ENCODE results near the gene CCDC180. TPM values are rescaled to one million over a fixed set of nuclear protein-coding genes. Genes with fewer than 3 reads are reported as not detected.

The CCDC180 gene
- total RNA-seq, 1 experiment from 2014 or later, result 7.9 TPM

- BruUV-seq (replicated peaks), result no TSS peak
- H3K27me3 ChIP-seq (ENCODE audit: insufficient read depth, low read length), result no peaks in the 10 kb centered on the region
- no peak overlapping the region for H3K9ac ChIP-seq (ENCODE audit: low read length)
- TF ChIP-seq ZFX (IDR thresholded peaks at IDR 0.05) (no peak), SP1 (IDR thresholded peaks at IDR 0.05; ENCODE audit: low read depth) (no peak), YY1 (IDR thresholded peaks at IDR 0.05; ENCODE audit: extremely low read depth, insufficient replicate concordance, low read depth, low read length) (no peak), SRF (IDR thresholded peaks at IDR 0.05; ENCODE audit: low read depth) (no peak), SIN3A (IDR thresholded peaks at IDR 0.05; ENCODE audit: low read depth) (no peak), EZH2 (IDR thresholded peaks at IDR 0.05) (no peak), ZNF274 (IDR thresholded peaks at IDR 0.05; ENCODE audit: low read depth, low read length) (no peak)
- intact Hi-C loops (cut with micrococcal nuclease), result no loop called here
- DNase-seq (ENCODE audit: low read depth, low spot score), result no peak
- no peak overlapping the region for H3K4me3 ChIP-seq (replicated peaks in 1 of 2; ENCODE audit: low read depth in 1 of 2, low read length in 2 of 2)
- no peak overlapping the region for H3K27ac ChIP-seq (ENCODE audit: low read depth, low read length)
- peaks cover 8 to 11% of the 10 kb centered on the region in 2 experiments for H3K36me3 ChIP-seq (ENCODE audit: control insufficient read depth in 1 of 2, insufficient read depth in 2 of 2, low read length in 2 of 2)
- no peaks in the 10 kb centered on the region for H4K20me1 ChIP-seq (ENCODE audit: insufficient read depth)
- H2AFZ ChIP-seq (ENCODE audit: low read depth, low read length, poor library complexity, severe bottlenecking), result no peak overlapping the region
- no peaks in the 10 kb centered on the region for H3K4me1 ChIP-seq (ENCODE audit: control insufficient read depth in 1 of 2, insufficient read depth in 2 of 2, low read length in 2 of 2)
- no peaks in the 10 kb centered on the region for H3K79me2 ChIP-seq (ENCODE audit: insufficient read depth, low read length)
- ChIA-PET RAD21 (ENCODE audit: low non-redundant PET in 1 of 2, low total read pairs in 2 of 2, uncharacterized antibody in 2 of 2, unreplicated experiment in 2 of 2) (interaction anchor here in 1 of 2 experiments (0.5 kb wide), 1 partner anchor 323 kb away, joined by 4 read pairs; no protein-coding TSS in a partner anchor), CTCF (no interaction called here), POLR2A (no interaction called here)
- no peaks in the 10 kb centered on the region for H3K9me2 ChIP-seq (ENCODE audit: insufficient read depth)
- peaks cover 0 to 7% of the 10 kb centered on the region in 2 experiments; a peak in 1 of 4 replicates for H3K9me3 ChIP-seq (ENCODE audit: control insufficient read depth in 1 of 2, insufficient read depth in 1 of 2, low read depth in 1 of 2, low read length in 2 of 2)
- no peak overlapping the region for H3K4me2 ChIP-seq (ENCODE audit: low read length)
- ATAC-seq, result no peak
Measured at GRCh38 chr9:97293207-97293721, 14.2 kb upstream of the CCDC180 start.

GRCh38 chr9:97293818-97294217 is 13.6 kb upstream of the CCDC180 start:
- Histone ChIP-seq H3K27ac (ENCODE audit: low read depth, low read length) (no peak overlapping the region), H3K9ac (ENCODE audit: low read length) (no peak overlapping the region), H4K20me1 (ENCODE audit: insufficient read depth) (no peaks in the 10 kb centered on the region), H3K36me3 (ENCODE audit: control insufficient read depth in 1 of 2, insufficient read depth in 2 of 2, low read length in 2 of 2) (peaks cover 8 to 9% of the 10 kb centered on the region in 2 experiments), H3K79me2 (ENCODE audit: insufficient read depth, low read length) (no peaks in the 10 kb centered on the region), H3K4me3 (replicated peaks in 1 of 2; ENCODE audit: low read depth in 1 of 2, low read length in 2 of 2) (no peak overlapping the region), H3K27me3 (ENCODE audit: insufficient read depth, low read length) (no peaks in the 10 kb centered on the region), H3K4me1 (ENCODE audit: control insufficient read depth in 1 of 2, insufficient read depth in 2 of 2, low read length in 2 of 2) (no peaks in the 10 kb centered on the region), H3K9me2 (ENCODE audit: insufficient read depth) (no peaks in the 10 kb centered on the region; the same call in 1 of the 2 replicates), H2AFZ (ENCODE audit: low read depth, low read length, poor library complexity, severe bottlenecking) (no peak overlapping the region), H3K4me2 (ENCODE audit: low read length) (no peak overlapping the region), H3K9me3 (ENCODE audit: control insufficient read depth in 1 of 2, insufficient read depth in 1 of 2, low read depth in 1 of 2, low read length in 2 of 2) (peaks cover 0 to 7% of the 10 kb centered on the region in 2 experiments; a peak in 1 of 4 replicates)
- ChIA-PET RAD21 (ENCODE audit: low non-redundant PET in 1 of 2, low total read pairs in 2 of 2, uncharacterized antibody in 2 of 2, unreplicated experiment in 2 of 2) (no interaction called here), CTCF (no interaction called here), POLR2A (interaction anchor here (1.7 kb wide), 1 partner anchor 55 kb away, joined by 3 read pairs; no protein-coding TSS in a partner anchor)
- intact Hi-C loops (cut with micrococcal nuclease), result no loop called here
- no TSS peak for BruUV-seq (replicated peaks)
- DNase-seq (ENCODE audit: low read depth, low spot score) (no peak), ATAC-seq (no peak)
- no peak for TF ChIP-seq TCF7L2 (IDR thresholded peaks at IDR 0.05; ENCODE audit: borderline replicate concordance, extremely low read depth, insufficient read depth, insufficient read length)
- no peak for TF ChIP-seq ATF3 (IDR thresholded peaks at IDR 0.05)
- no peak for TF ChIP-seq JUND (IDR thresholded peaks at IDR 0.05)
- no peak for TF ChIP-seq EZH2 (IDR thresholded peaks at IDR 0.05)
- no peak for TF ChIP-seq ZFX (IDR thresholded peaks at IDR 0.05)
- TF ChIP-seq SP1 (IDR thresholded peaks at IDR 0.05; ENCODE audit: low read depth), result no peak
- no peak for TF ChIP-seq RAD21 (IDR thresholded peaks at IDR 0.05; ENCODE audit: low read depth)
- TF ChIP-seq YY1 (IDR thresholded peaks at IDR 0.05; ENCODE audit: extremely low read depth, insufficient replicate concordance, low read depth, low read length), result no peak
- TF ChIP-seq POLR2AphosphoS5 (IDR thresholded peaks at IDR 0.05; ENCODE audit: low read depth, low read length), result no peak
- TF ChIP-seq CEBPB (IDR thresholded peaks at IDR 0.05; ENCODE audit: low read depth), result no peak
- no peak for TF ChIP-seq FOSL1 (IDR thresholded peaks at IDR 0.05; ENCODE audit: low read depth)
- TF ChIP-seq EGR1 (IDR thresholded peaks at IDR 0.05; ENCODE audit: low read depth), result no peak
- no peak for TF ChIP-seq ZBTB33 (IDR thresholded peaks at IDR 0.05; ENCODE audit: extremely low read depth, insufficient replicate concordance, low read length)
- no peak for TF ChIP-seq ELF1 (IDR thresholded peaks at IDR 0.05; ENCODE audit: borderline replicate concordance, low read depth)
- TF ChIP-seq SRF (IDR thresholded peaks at IDR 0.05; ENCODE audit: low read depth), result no peak
- no peak for TF ChIP-seq POLR2A (IDR thresholded peaks at IDR 0.05; ENCODE audit: borderline replicate concordance, extremely low read depth, insufficient read depth, insufficient read length)
- TF ChIP-seq EZH2phosphoT487 (IDR thresholded peaks at IDR 0.05; ENCODE audit: borderline replicate concordance), result no peak

Measured in HCT116 (cell line).